CD4-positive, alpha-beta memory T cell (primary cell): ENCODE data around the gene PKN2. TPM values are rescaled to one million over a fixed set of nuclear protein-coding genes. Genes with fewer than 3 reads are reported as not detected.

Source experiments
- CTCF ChIA-PET: fragments of 350-600 bp; sonication (Branson Sonifier 250); formaldehyde crosslinking; loops from one replicate; lab custom pipeline; 2021; ENCODE audit warnings: inconsistent platforms; ENCODE audit not compliant: partially characterized antibody; lab: Charles Lee
- POLR2A ChIA-PET: fragments of 350-600 bp; sonication (Branson Sonifier 250); formaldehyde crosslinking; loops from one replicate; lab custom pipeline; 2021; ENCODE audit not compliant: partially characterized antibody; lab: Charles Lee
- DNase-seq, 5 donors: peaks; one replicate each; pipeline versions ENCODE4 v3.0.0 to v3.0.0-alpha.2; 2020 to 2022; ENCODE audit warnings: mixed read lengths in 1 of 5
- H3K27ac ChIP-seq: one replicate; pipeline ENCODE4 v1.7.0; 2013; ENCODE audit warnings: low read depth, low read length
- H3K27me3 ChIP-seq: 2 replicates; pipeline ENCODE4 v1.7.0; 2013; ENCODE audit warnings: mild to moderate bottlenecking, low read length, moderate library complexity; ENCODE audit not compliant: insufficient read depth
- H3K36me3 ChIP-seq: 2 replicates; pipeline ENCODE4 v1.7.0; 2013; ENCODE audit warnings: mild to moderate bottlenecking, low read length, moderate library complexity; ENCODE audit not compliant: insufficient read depth
- H3K4me1 ChIP-seq: 2 replicates; pipeline ENCODE4 v1.7.0; 2013; ENCODE audit warnings: mild to moderate bottlenecking, low read length, moderate library complexity; ENCODE audit not compliant: insufficient read depth
- H3K4me3 ChIP-seq, 2 donors: one replicate each; pipeline ENCODE4 v1.7.0; 2013; ENCODE audit warnings: low read length in 2 of 2, mild to moderate bottlenecking in 1 of 2
- H3K9me3 ChIP-seq, 2 donors: one replicate each; pipeline ENCODE4 v1.7.0; 2013; ENCODE audit warnings: low read length in 2 of 2, control low read depth in 1 of 2; ENCODE audit not compliant: control insufficient read depth in 1 of 2
- H3K27ac Mint-ChIP-seq, 7 donors: one replicate each; pipeline ENCODE4 v1.8.0; 2020 to 2021; ENCODE audit warnings: mixed read lengths in 7 of 7, mild to moderate bottlenecking in 6 of 7, inconsistent platforms in 3 of 7, moderate library complexity in 3 of 7
- H3K27me3 Mint-ChIP-seq, 2 donors: one replicate each; pipeline ENCODE4 v1.8.0; 2020 to 2021; ENCODE audit warnings: mixed read lengths in 2 of 2
- H3K36me3 Mint-ChIP-seq, 2 donors: one replicate each; pipeline ENCODE4 v1.8.0; 2020 to 2021; ENCODE audit warnings: mixed read lengths in 2 of 2, inconsistent platforms in 1 of 2, mild to moderate bottlenecking in 1 of 2
- H3K4me1 Mint-ChIP-seq, 4 donors: one replicate each; pipeline ENCODE4 v1.8.0; 2020 to 2021; ENCODE audit warnings: mixed read lengths in 4 of 4, mild to moderate bottlenecking in 1 of 4
- H3K4me3 Mint-ChIP-seq, 8 donors: one replicate each; pipeline ENCODE4 v1.8.0; 2020 to 2021; ENCODE audit warnings: mixed read lengths in 8 of 8, mild to moderate bottlenecking in 7 of 8, moderate library complexity in 6 of 8, inconsistent platforms in 3 of 8
- H3K9me3 Mint-ChIP-seq, 8 donors: one replicate each; pipeline ENCODE4 v1.8.0; 2020 to 2021; ENCODE audit warnings: mixed read lengths in 8 of 8, mild to moderate bottlenecking in 5 of 8, inconsistent platforms in 3 of 8, moderate library complexity in 1 of 8
- intact Hi-C: fragments of 100-400 bp; cut with micrococcal nuclease; formaldehyde crosslinking; loops from one replicate; pipeline ENCODE4 v1.15.1; 2023
- polyA plus RNA-seq, 2 donors: library from polyadenylated mRNA; unstranded; fragments of 300-500 nt; fragmentation: Illumina TruSeq; gene quantifications; one replicate each; pipeline ENCODE4 v1.2.3, GENCODE V29; 2021
- total RNA-seq, 2 experiments: library from RNA; stranded (reverse); gene quantifications; one replicate each; pipeline ENCODE4 v1.2.3, GENCODE V29; 2021

PKN2 gene
- total and polyA plus RNA-seq, 4 experiments from 2014 or later: 6.0 to 42.0 (median 23.3) TPM

GRCh38 chr1:88799491-88799890, 115.4 kb downstream of the PKN2 start:
- Histone ChIP-seq H3K36me3 (no peaks in the 10 kb centered on the region), H3K27me3 (no peaks in the 10 kb centered on the region), H3K27ac (no peak overlapping the region), H3K4me3 (no peak overlapping the region), H3K4me1 (no peaks in the 10 kb centered on the region), H3K9me3 (no peaks in the 10 kb centered on the region)
- CTCF ChIA-PET: interaction anchor here (1.0 to 1.5 kb wide), 2 partner anchors 10 to 12 kb away, joined by 3 read pairs; no protein-coding TSS in a partner anchor
- intact Hi-C loops: no loop called here
- DNase-seq: no peak
- H3K4me1 Mint-ChIP-seq: peaks cover 9 to 17% (median 14%) of the 10 kb centered on the region in 4 donors
- H3K36me3 Mint-ChIP-seq: peaks cover 35 to 37% of the 10 kb centered on the region in 2 donors
- POLR2A ChIA-PET: no interaction called here
- H3K9me3 Mint-ChIP-seq: peaks cover 0 to 8% (median 0%) of the 10 kb centered on the region in 8 donors
- no peak overlapping the region for H3K4me3 Mint-ChIP-seq
- H3K27ac Mint-ChIP-seq: peak overlapping the region in 1 of 7 donors; percentile 20
- H3K27me3 Mint-ChIP-seq: no peaks in the 10 kb centered on the region

GRCh38 chr1:88800382-88801051, 116.4 kb downstream of the PKN2 start:
- DNase-seq: peak in 4 of 5 donors; percentile 18 to 45 (median 36)
- Histone ChIP-seq H3K4me1 (no peaks in the 10 kb centered on the region), H3K9me3 (no peaks in the 10 kb centered on the region), H3K4me3 (no peak overlapping the region), H3K27me3 (no peaks in the 10 kb centered on the region), H3K27ac (no peak overlapping the region), H3K36me3 (peaks cover 2% of the 10 kb centered on the region)
- Mint-ChIP-seq H3K4me3 (peak overlapping the region in 4 of 8 donors; percentile 13 to 53 (median 39)), H3K4me1 (peaks cover 7 to 15% (median 12%) of the 10 kb centered on the region in 4 donors), H3K27me3 (no peaks in the 10 kb centered on the region), H3K9me3 (peaks cover 0 to 8% (median 0%) of the 10 kb centered on the region in 8 donors), H3K27ac (peak overlapping the region in 4 of 7 donors; percentile 20 to 80 (median 64)), H3K36me3 (peaks cover 33 to 37% of the 10 kb centered on the region in 2 donors)
- CTCF ChIA-PET: interaction anchor here (1.2 to 3.0 kb wide), 6 partner anchors 8 to 145 kb away, joined by 3 to 20 read pairs (median 6); no protein-coding TSS in a partner anchor
- intact Hi-C loops: loop anchor here (1.0 to 2.0 kb wide), 3 partner anchors 77 to 146 kb away; no protein-coding TSS in a partner anchor
- POLR2A ChIA-PET: no interaction called here

DNA sequence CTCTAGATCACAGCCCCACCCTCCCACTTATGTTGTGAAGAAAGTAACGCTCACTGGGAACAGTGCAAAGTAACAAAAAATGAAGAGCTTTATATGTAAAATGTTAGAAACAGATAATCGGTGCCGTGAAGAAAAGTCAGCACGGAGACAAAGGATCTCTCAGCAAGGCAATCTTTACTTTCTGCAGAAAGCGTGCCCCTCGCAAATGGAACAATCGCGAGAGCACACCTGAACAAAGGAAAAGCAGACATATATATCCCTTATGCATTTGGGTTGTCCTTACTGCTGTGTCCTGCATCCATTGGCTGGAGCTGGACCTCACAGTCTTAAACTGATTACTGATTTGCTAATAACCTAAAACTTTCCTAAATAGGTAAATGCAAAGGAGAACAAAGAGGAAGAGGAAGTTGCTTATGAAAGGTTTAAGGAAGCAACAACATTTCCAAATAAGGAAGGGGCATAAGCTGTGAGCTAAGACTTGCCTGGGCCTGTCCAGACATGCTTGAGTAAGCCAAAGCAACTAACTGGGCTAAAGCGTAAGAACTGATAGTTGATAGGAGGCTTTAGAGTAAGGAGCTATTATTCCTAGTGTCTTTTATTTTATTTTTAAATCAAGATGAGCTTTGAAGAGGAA, 117.6 kb downstream of the PKN2 start:
- CTCF ChIA-PET: interaction anchor here (1.0 to 3.0 kb wide), 10 partner anchors 9 to 146 kb away, joined by 3 to 20 read pairs (median 4); no protein-coding TSS in a partner anchor
- peaks cover 7 to 15% (median 12%) of the 10 kb centered on the region in 4 donors for H3K4me1 Mint-ChIP-seq
- Histone ChIP-seq H3K4me1 (no peaks in the 10 kb centered on the region), H3K4me3 (no peak overlapping the region), H3K27ac (no peak overlapping the region), H3K9me3 (no peaks in the 10 kb centered on the region), H3K36me3 (peaks cover 12% of the 10 kb centered on the region), H3K27me3 (no peaks in the 10 kb centered on the region)
- H3K4me3 Mint-ChIP-seq: no peak overlapping the region
- peaks cover 42 to 44% of the 10 kb centered on the region in 2 donors for H3K36me3 Mint-ChIP-seq
- H3K27ac Mint-ChIP-seq: peak overlapping the region in 1 of 7 donors; percentile 37
- peaks cover 0 to 8% (median 0%) of the 10 kb centered on the region in 8 donors for H3K9me3 Mint-ChIP-seq
- DNase-seq: no peak
- POLR2A ChIA-PET: no interaction called here
- intact Hi-C loops: loop anchor here (2.0 kb wide), 1 partner anchor 147 kb away; no protein-coding TSS in a partner anchor
- H3K27me3 Mint-ChIP-seq: no peaks in the 10 kb centered on the region

GRCh38 chr1:88802404-88802803, 118.3 kb downstream of the PKN2 start:
- no peaks in the 10 kb centered on the region for H3K27me3 ChIP-seq
- no peaks in the 10 kb centered on the region for H3K4me1 ChIP-seq
- DNase-seq: no peak
- Mint-ChIP-seq H3K9me3 (peaks cover 0 to 8% (median 0%) of the 10 kb centered on the region in 8 donors), H3K36me3 (peaks cover 44 to 48% of the 10 kb centered on the region in 2 donors), H3K4me1 (peaks cover 7 to 15% (median 12%) of the 10 kb centered on the region in 4 donors), H3K27me3 (no peaks in the 10 kb centered on the region), H3K27ac (no peak overlapping the region), H3K4me3 (no peak overlapping the region)
- no peaks in the 10 kb centered on the region for H3K9me3 ChIP-seq
- CTCF ChIA-PET: interaction anchor here (1.3 to 3.0 kb wide), 4 partner anchors 10 to 144 kb away, joined by 3 to 20 read pairs (median 6); no protein-coding TSS in a partner anchor
- H3K36me3 ChIP-seq: peaks cover 12% of the 10 kb centered on the region
- H3K27ac ChIP-seq: no peak overlapping the region
- intact Hi-C loops: no loop called here
- POLR2A ChIA-PET: no interaction called here
- no peak overlapping the region for H3K4me3 ChIP-seq

- no peak overlapping the region for H3K27ac Mint-ChIP-seq
- Histone ChIP-seq H3K36me3 (peaks cover 12% of the 10 kb centered on the region), H3K27ac (no peak overlapping the region), H3K4me1 (no peaks in the 10 kb centered on the region), H3K9me3 (no peaks in the 10 kb centered on the region), H3K4me3 (no peak overlapping the region), H3K27me3 (no peaks in the 10 kb centered on the region)
- H3K27me3 Mint-ChIP-seq: no peaks in the 10 kb centered on the region
- ChIA-PET CTCF (interaction anchor here (1.5 to 3.0 kb wide), 2 partner anchors 74 to 145 kb away, joined by 3 to 20 read pairs; no protein-coding TSS in a partner anchor), POLR2A (no interaction called here)
- H3K4me1 Mint-ChIP-seq: peaks cover 7 to 14% (median 11%) of the 10 kb centered on the region in 4 donors
- no peak overlapping the region for H3K4me3 Mint-ChIP-seq
- H3K36me3 Mint-ChIP-seq: peaks cover 42 to 46% of the 10 kb centered on the region in 2 donors
- no peak for DNase-seq
- intact Hi-C loops: no loop called here
- H3K9me3 Mint-ChIP-seq: peaks cover 0 to 8% (median 0%) of the 10 kb centered on the region in 8 donors
Measured at GRCh38 chr1:88802950-88803349, 118.9 kb downstream of the PKN2 start.

- CTCF ChIA-PET: no interaction called here
- Histone ChIP-seq H3K27ac (no peak overlapping the region), H3K4me3 (no peak overlapping the region), H3K9me3 (no peaks in the 10 kb centered on the region), H3K36me3 (peaks cover 12% of the 10 kb centered on the region), H3K4me1 (no peaks in the 10 kb centered on the region), H3K27me3 (no peaks in the 10 kb centered on the region)
- DNase-seq: no peak
- H3K4me3 Mint-ChIP-seq: no peak overlapping the region
- peaks cover 0 to 8% (median 0%) of the 10 kb centered on the region in 8 donors for H3K9me3 Mint-ChIP-seq
- peaks cover 42 to 46% of the 10 kb centered on the region in 2 donors for H3K36me3 Mint-ChIP-seq
- intact Hi-C loops: no loop called here
- H3K4me1 Mint-ChIP-seq: peaks cover 7 to 14% (median 11%) of the 10 kb centered on the region in 4 donors
- H3K27me3 Mint-ChIP-seq: no peaks in the 10 kb centered on the region
- POLR2A ChIA-PET: no interaction called here
- H3K27ac Mint-ChIP-seq: no peak overlapping the region
Measured at GRCh38 chr1:88803444-88803843, 119.4 kb downstream of the PKN2 start.

- Mint-ChIP-seq H3K4me1 (no peaks in the 10 kb centered on the region), H3K9me3 (no peaks in the 10 kb centered on the region)
- intact Hi-C loops: no loop called here
Measured at GRCh38 chr1:88812366-88812765, 128.3 kb downstream of the PKN2 start.

More at GRCh38 chr1:88812366-88812765, 128.3 kb downstream of the PKN2 start:
- Mint-ChIP-seq H3K4me3 (no peak overlapping the region), H3K27me3 (no peaks in the 10 kb centered on the region), H3K27ac (peak overlapping the region in 1 of 7 donors; percentile 4), H3K36me3 (peaks cover 32 to 34% of the 10 kb centered on the region in 2 donors)
- POLR2A ChIA-PET: no interaction called here
- no peak overlapping the region for H3K27ac ChIP-seq
- no peak for DNase-seq
- CTCF ChIA-PET: no interaction called here
- H3K4me1 ChIP-seq: no peaks in the 10 kb centered on the region
- H3K36me3 ChIP-seq: peaks cover 6% of the 10 kb centered on the region
- H3K9me3 ChIP-seq: no peaks in the 10 kb centered on the region
- H3K27me3 ChIP-seq: no peaks in the 10 kb centered on the region
- no peak overlapping the region for H3K4me3 ChIP-seq
